CD4-positive, alpha-beta T cell treated with Interleukin-21 for 1 hour (primary cell): ENCODE measurements around the gene LATS1.
"Not testable (repeated sequence)": the region's sequence is repeated elsewhere in the genome, so short reads cannot be mapped to it uniquely, and the experiment has no call there.

Source experiments
- DNase-seq: peaks from one replicate; pipeline ENCODE4 v3.0.0-alpha.2; 2020

Gene LATS1

GRCh38 chr6:149717588-149718458, at the start of gene LATS1:
Gene LATS1, minus strand, starts transcription at chr6:149718101. Its CDS starts 15,975 bp downstream, at chr6:149702126.
- DNase-seq: peak; percentile 90

GRCh38 chr6:149766156-149766769, 48.4 kb upstream of the LATS1 start:
- no peak for DNase-seq

- no peak for DNase-seq
Measured at GRCh38 chr6:149763866-149764265, 46.0 kb upstream of the LATS1 start.

DNA sequence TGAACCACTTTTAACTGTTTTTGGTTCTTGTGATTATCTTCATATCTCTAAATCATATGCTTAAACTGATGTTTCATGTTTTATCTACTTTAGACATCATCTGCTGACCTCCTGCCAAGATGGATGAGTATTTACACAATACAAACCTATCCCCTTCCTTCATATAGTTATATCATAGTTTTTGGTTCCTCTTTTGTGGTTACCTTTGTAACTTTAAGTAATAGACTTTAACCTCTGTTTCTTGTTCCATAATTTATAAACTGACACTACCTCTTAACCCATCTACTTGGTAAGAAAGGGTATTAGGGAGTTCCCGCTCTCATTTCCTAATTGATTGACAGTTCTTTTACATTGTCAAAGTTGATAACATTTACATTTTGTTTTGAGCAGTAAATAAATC, 43.5 kb upstream of the LATS1 start:
- DNase-seq: no peak

- no peak for DNase-seq
Measured at GRCh38 chr6:149756261-149756636, 38.3 kb upstream of the LATS1 start.

DNA sequence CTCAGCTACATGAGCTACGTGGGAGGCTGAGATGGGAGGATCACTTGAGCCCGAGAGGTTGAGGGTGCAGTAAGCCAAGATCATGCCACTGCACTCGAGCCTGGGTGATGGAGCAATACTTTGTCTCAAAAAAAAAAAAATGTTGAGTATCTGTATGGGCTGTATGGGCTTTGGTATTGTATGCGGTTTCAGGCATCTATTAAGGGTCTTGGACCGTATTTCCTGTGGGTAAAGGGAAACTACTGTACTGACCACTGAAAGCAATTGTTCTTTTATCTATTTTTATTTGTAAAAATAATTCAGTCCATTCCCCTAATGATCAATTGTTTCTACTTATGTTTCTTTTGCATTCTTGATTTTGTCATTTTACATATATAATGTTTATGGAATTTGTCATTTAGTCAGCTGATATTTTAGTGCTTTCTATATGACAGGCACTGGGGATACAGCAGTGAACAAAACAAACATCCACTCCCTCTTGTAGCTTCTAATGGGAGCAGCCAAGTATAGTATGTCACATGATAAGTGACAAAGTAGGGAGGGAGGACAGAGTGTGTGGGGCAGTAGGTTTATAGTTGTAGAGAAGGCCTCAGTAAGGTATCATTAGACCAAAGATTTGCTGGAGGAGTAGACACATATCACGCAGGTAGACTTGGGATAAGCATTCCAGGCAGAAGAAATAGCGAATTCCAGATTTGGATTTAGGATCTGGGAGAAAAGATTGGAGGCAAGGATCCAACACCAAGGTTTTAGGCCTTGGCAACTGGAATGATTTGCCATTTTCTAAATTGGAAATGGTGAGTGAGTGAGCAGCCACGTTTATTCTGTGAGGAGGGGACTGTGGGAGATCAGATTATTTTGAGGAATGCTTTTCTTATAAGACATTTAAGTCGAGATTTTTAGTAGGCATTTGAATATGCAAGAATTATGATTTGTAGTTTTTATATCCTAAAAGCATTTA, 37.7 kb upstream of the LATS1 start:
- DNase-seq: no peak

GRCh38 chr6:149754548-149754947, 36.6 kb upstream of the LATS1 start:
- DNase-seq: no peak

GRCh38 chr6:149753374-149753637, 35.4 kb upstream of the LATS1 start:
- DNase-seq: not testable (repeated sequence)

GRCh38 chr6:149752600-149753373, 34.9 kb upstream of the LATS1 start:
- no peak for DNase-seq

DNA sequence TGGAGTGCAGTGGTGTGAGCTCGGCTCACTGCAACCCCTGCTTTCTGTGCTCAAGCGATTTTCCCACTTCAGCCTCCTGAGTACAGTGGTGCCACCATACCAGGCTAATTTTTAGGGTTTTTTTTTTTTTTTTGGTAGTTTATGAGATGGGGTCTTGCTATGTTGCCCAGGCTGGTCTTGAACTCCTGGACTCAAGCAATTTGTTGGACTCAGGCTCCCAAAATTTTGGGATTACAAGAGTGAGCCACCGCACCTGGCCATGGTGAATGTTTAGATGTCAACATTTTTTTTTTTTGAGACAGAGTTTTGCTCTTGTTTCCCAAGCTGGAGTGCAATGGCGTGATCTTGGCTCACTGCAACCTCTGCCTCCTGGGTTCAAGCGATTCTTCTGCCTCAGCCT, 34.0 kb upstream of the LATS1 start:
- not testable (repeated sequence) for DNase-seq

DNA sequence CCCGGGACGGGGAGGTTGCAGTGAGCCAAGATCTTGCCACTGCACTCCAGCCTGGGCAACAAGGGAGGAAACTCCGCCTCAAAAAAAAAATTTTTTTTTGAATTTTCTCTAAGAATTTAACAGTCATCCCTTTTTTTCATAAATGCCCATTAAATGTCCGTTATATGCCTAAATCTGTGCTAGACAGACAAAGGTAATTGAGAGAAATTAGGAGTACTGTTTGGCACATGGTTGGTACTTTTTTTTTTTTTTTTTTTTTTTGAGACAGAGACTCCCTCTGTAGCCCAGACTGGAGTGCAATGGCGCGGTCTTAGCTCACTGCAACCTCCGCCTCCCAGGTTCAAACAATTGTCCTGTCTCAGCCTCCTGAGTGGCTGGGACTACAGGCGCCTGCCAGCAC, 33.3 kb upstream of the LATS1 start:
- DNase-seq: no peak

- DNase-seq: peak; percentile 61
Measured at GRCh38 chr6:149750136-149750609, 32.3 kb upstream of the LATS1 start.

DNA sequence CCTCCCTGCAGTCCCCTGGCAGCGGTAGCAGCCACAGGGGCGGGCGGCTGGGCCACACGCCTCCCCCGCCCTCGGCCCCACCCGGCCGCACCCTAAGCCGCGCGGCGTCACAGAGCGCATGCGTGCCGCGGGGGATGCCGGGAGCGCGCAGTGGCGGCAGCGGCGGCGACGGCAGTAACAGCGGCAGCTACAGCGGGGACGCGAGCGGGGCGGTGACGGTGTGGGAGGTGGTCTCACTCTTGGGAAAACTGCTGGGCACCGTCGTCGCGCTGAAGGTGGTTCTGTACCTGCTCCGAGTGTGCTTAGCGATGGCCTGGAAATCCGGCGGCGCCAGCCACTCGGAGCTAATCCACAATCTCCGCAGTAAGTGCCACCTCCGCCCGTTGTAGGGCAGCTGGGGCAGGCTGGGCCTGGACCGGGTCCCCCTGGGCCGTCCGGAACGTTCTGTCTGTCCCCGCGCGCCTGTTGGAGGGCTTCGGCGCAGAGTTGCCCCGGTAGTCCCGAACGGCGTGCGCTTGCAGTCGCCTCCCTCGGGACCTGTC, 31.8 kb upstream of the LATS1 start, which contains the start of gene PCMT1:
Gene PCMT1 (plus strand): TSS at position 148 of the 542 bp plus-strand sequence. CDS start 161 bp downstream, at position 309.
- peak; percentile 92 for DNase-seq

DNA sequence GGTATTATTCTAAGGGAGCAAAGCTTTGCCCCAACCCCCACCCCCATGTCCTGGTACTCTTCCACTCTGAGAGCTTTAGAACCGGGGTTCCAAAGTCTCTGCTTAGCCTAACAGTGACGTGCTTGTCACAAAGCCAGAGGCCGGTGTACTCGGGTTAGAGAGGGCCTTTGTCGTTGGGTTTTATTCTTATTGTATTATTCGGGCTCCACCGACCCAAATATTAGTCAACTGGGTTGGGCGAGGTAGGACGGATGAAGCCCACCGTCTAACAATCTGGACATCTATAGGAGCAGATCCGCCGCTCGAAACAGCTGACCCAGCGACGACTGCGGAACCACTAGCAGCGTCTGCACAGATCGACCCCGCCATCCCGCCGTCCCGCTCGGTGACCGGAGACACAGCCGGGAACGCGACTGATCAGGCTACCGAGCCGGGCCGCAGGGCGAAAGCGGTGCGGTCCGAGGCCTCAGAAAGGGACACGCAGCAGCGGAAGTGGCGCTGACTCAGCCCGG, 31.2 kb upstream of the LATS1 start:
- DNase-seq: not testable (repeated sequence)

GRCh38 chr6:149746147-149746946, 28.4 kb upstream of the LATS1 start, which contains the start of gene NUP43:
Gene NUP43, minus strand, starts transcription at chr6:149746529. Its CDS starts 34 bp downstream, at chr6:149746495.
- peak; percentile 95 for DNase-seq

GRCh38 chr6:149745252-149745651, 27.4 kb upstream of the LATS1 start:
- DNase-seq: not testable (repeated sequence)

GRCh38 chr6:149734915-149735314, 17.0 kb upstream of the LATS1 start:
- no peak for DNase-seq

DNA sequence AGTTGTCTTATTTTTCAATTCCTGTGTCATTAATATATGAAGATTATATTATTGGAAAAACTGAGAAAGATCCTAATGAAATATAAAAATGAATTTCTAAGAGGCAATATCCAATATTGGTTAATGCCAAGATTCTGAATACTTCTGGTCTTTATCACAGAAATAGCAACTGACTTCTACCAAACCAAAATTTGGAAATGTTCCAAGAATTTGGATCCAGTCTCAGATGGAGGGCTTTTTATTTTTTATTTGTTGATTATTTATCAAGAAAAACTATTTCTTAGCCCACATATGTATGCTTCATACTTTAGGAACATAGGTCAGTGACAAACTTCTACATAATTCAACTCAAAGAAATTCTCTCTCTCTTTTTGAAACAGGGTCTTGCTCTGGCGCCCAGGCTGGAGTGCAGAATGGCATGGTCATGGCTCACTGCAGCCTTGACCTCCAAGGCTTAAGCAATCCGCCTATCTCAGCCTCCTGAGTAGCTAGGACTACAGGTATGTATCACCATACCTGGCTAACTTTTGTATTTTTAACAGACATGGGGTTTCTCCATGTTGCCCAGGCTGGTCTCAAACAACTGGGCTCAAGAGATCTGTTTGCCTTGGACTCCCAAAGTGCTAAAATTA, 15.3 kb upstream of the LATS1 start:
- no peak for DNase-seq

DNA sequence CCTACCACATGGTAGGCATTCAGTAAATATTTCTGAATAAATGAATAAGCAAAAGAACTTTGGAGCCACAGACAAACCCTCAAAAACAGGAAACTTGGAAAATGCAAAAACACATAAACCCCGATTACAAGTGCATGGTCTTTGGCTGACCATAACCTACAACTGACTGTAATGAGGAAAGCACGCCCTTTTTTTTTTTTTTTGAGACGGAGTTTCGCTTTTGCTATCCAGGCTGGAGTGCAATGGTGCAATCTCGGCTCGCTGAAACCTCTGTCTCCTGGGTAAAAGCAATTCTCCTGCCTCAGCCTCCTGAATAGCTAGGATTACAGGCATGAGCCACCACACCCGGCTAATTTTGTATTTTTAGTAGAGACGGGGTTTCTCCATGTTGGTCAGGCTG, 11.9 kb upstream of the LATS1 start:
- no peak for DNase-seq
